SK-N-SH (cell line): ENCODE measurements around the gene ARID2. TPM values are rescaled to one million over a fixed set of nuclear protein-coding genes. Genes with fewer than 3 reads are reported as not detected.

Source experiments
- CTCF ChIA-PET: fragments of 300-600, 350-600 bp; formaldehyde crosslinking; extraction: SDS; loops from one replicate; lab custom pipeline; 2021; lab: Yijun Ruan, JAX
- POLR2A ChIA-PET: fragments of 350-600 bp; sonication (Branson Sonifier 250); formaldehyde crosslinking; extraction: SDS; loops from one replicate; lab custom pipeline; 2020; ENCODE audit warnings: antibody characterized with exemption, inconsistent platforms; lab: Yijun Ruan, JAX
- DNase-seq: peaks from one replicate; pipeline ENCODE4 v3.0.0; 2012
- H2AFZ ChIP-seq: fragments of 200-600 bp; sonication (generic); 2 replicates; pipeline ENCODE4 v1.8.1; 2016; ENCODE audit warnings: antibody characterized with exemption, mild to moderate bottlenecking, low read depth
- H3F3A ChIP-seq: fragments of 200-600 bp; sonication (generic); replicated peaks from 2 replicates; pipeline ENCODE3; 2016; ENCODE audit warnings: antibody characterized with exemption, mild to moderate bottlenecking; ENCODE audit not compliant: insufficient read depth
- H3K27ac ChIP-seq, 2 experiments: fragments of 200-500 bp in 1 of 2; fragments of 200-600 bp in 1 of 2; sonication (Bioruptor generic) in 1 of 2; sonication (generic), shearing (Covaris generic) in 1 of 2; 2 replicates each; pipeline versions ENCODE4 v1.5.1 to v1.6.1; 2014 to 2016; ENCODE audit warnings: low read depth in 2 of 2, inconsistent platforms in 1 of 2, low read length in 1 of 2, mild to moderate bottlenecking in 1 of 2, mixed read lengths in 1 of 2
- H3K27me3 ChIP-seq: fragments of 200-600 bp; sonication (generic), shearing (Covaris generic); 2 replicates; pipeline ENCODE4 v1.6.1; 2016; ENCODE audit warnings: mixed run types; ENCODE audit not compliant: insufficient read depth
- H3K36me3 ChIP-seq, 2 experiments: fragments of 200-500 bp in 1 of 2; fragments of 200-600 bp in 1 of 2; sonication (Bioruptor generic) in 1 of 2; sonication (generic) in 1 of 2; replicated peaks in 1 of 2; 2 replicates each; pipeline versions ENCODE3 to v1.5.1; 2014 to 2016; ENCODE audit warnings: low read length in 1 of 2, mild to moderate bottlenecking in 1 of 2; ENCODE audit not compliant: insufficient read depth in 2 of 2, control insufficient read depth in 1 of 2
- H3K4me1 ChIP-seq, 2 experiments: fragments of 200-500 bp in 1 of 2; fragments of 200-600 bp in 1 of 2; sonication (Bioruptor generic) in 1 of 2; sonication (generic), shearing (Covaris generic) in 1 of 2; 2 replicates each; pipeline versions ENCODE4 v1.5.1 to v1.6.1; 2014 to 2016; ENCODE audit warnings: low read depth in 1 of 2, low read length in 1 of 2, mixed run types in 1 of 2; ENCODE audit not compliant: insufficient read depth in 2 of 2, control insufficient read depth in 1 of 2
- H3K4me2 ChIP-seq: fragments of 200-600 bp; sonication (generic), shearing (Covaris generic); 2 replicates; pipeline ENCODE4 v1.6.1; 2017; ENCODE audit warnings: mixed run types
- H3K4me3 ChIP-seq, 2 experiments: fragments of 200-500 bp in 1 of 2; fragments of 200-600 bp in 1 of 2; sonication (Bioruptor generic) in 1 of 2; sonication (generic), shearing (Covaris generic) in 1 of 2; 2 replicates each; pipeline versions ENCODE4 v1.5.1 to v1.8.1; 2014 to 2016; ENCODE audit warnings: low read depth in 2 of 2, inconsistent platforms in 1 of 2, low read length in 1 of 2, mild to moderate bottlenecking in 1 of 2, mixed read lengths in 1 of 2, moderate library complexity in 1 of 2
- H3K79me2 ChIP-seq: fragments of 200-600 bp; sonication (generic); 2 replicates; pipeline ENCODE4 v1.8.1; 2017; ENCODE audit warnings: mild to moderate bottlenecking; ENCODE audit not compliant: insufficient read depth
- H3K9ac ChIP-seq: fragments of 200-600 bp; sonication (generic); 2 replicates; pipeline ENCODE4 v1.6.1; 2017; ENCODE audit warnings: mixed run types
- H3K9me2 ChIP-seq: fragments of 200-600 bp; sonication (generic); 2 replicates; pipeline ENCODE4 v1.6.1; 2017; ENCODE audit warnings: mixed run types
- H3K9me3 ChIP-seq: fragments of 200-600 bp; sonication (generic); 2 replicates; pipeline ENCODE4 v1.6.1; 2017; ENCODE audit warnings: mixed run types, mild to moderate bottlenecking, moderate library complexity
- H4K20me1 ChIP-seq: fragments of 200-600 bp; sonication (generic); 2 replicates; pipeline ENCODE4 v1.6.1; 2017; ENCODE audit warnings: mild to moderate bottlenecking, mixed run types; ENCODE audit not compliant: insufficient read depth
- CTCF ChIP-seq: fragments of 200-600 bp; sonication (generic); IDR thresholded peaks from 2 replicates; pipeline ENCODE4 v1.6.1; 2017; ENCODE audit warnings: antibody characterized with exemption, mild to moderate bottlenecking, moderate library complexity
- ELF1 ChIP-seq: IDR thresholded peaks from 2 replicates; pipeline ENCODE4 v1.4.0; 2012
- EP300 ChIP-seq, 2 experiments: IDR thresholded peaks; 2 replicates each; pipeline versions ENCODE4 v1.4.0 to v1.6.1; 2012; ENCODE audit warnings: borderline replicate concordance in 1 of 2, low read depth in 1 of 2, low read length in 1 of 2
- FOSL2 ChIP-seq: IDR thresholded peaks from 2 replicates; pipeline ENCODE4 v1.4.0; 2012; ENCODE audit warnings: low read depth, mild to moderate bottlenecking, moderate library complexity, borderline replicate concordance
- FOXJ3 ChIP-seq: sonication (generic); formaldehyde crosslinking; IDR thresholded peaks from 2 replicates; pipeline ENCODE4 v1.5.1; 2020; ENCODE audit warnings: mild to moderate bottlenecking, missing genetic modification reagents
- FOXM1 ChIP-seq: IDR thresholded peaks from 2 replicates; pipeline ENCODE4 v1.4.0; 2012; ENCODE audit warnings: low read depth, mild to moderate bottlenecking
- GABPA ChIP-seq: IDR thresholded peaks from 2 replicates; pipeline ENCODE4 v1.4.0; 2012; ENCODE audit warnings: low read depth, mild to moderate bottlenecking
- GATA2 ChIP-seq: sonication (generic); formaldehyde crosslinking; IDR thresholded peaks from 2 replicates; pipeline ENCODE4 v1.5.0; 2020; ENCODE audit warnings: mild to moderate bottlenecking, missing genetic modification reagents
- JUND ChIP-seq: IDR thresholded peaks from 2 replicates; pipeline ENCODE4 v1.4.0; 2012
- MEF2A ChIP-seq: IDR thresholded peaks from 2 replicates; pipeline ENCODE4 v1.4.0; 2012; ENCODE audit warnings: low read depth, borderline replicate concordance
- MXI1 ChIP-seq: IDR thresholded peaks from 2 replicates; pipeline ENCODE4 v1.6.1; 2012; ENCODE audit warnings: mild to moderate bottlenecking, low read depth, low read length, improper control_type of control experiment
- NRF1 ChIP-seq: IDR thresholded peaks from 2 replicates; pipeline ENCODE4 v1.6.1; 2012; ENCODE audit warnings: low read depth, mild to moderate bottlenecking, low read length
- PBX3 ChIP-seq: IDR thresholded peaks from 2 replicates; pipeline ENCODE4; 2012
- RFX5 ChIP-seq: IDR thresholded peaks from 2 replicates; pipeline ENCODE4 v1.6.1; 2012; ENCODE audit warnings: mild to moderate bottlenecking, improper control_type of control experiment, low read length
- RXRA ChIP-seq: IDR thresholded peaks from 2 replicates; pipeline ENCODE4 v1.4.0; 2012; ENCODE audit warnings: low read depth, mild to moderate bottlenecking, borderline replicate concordance
- SIN3A ChIP-seq: IDR thresholded peaks from 2 replicates; pipeline ENCODE4 v1.6.1; 2012; ENCODE audit warnings: low read depth, mild to moderate bottlenecking, low read length, moderate library complexity, borderline replicate concordance
- TAF1 ChIP-seq: IDR thresholded peaks from 2 replicates; pipeline ENCODE4 v1.6.1; 2012; ENCODE audit warnings: low read depth, mild to moderate bottlenecking, low read length, moderate library complexity, borderline replicate concordance
- TCF12 ChIP-seq: IDR thresholded peaks from 2 replicates; pipeline ENCODE4 v1.4.0; 2012
- TEAD4 ChIP-seq: IDR thresholded peaks from 2 replicates; pipeline ENCODE4 v1.4.0; 2012; ENCODE audit warnings: mild to moderate bottlenecking, borderline replicate concordance; ENCODE audit not compliant: insufficient read depth
- YY1 ChIP-seq: IDR thresholded peaks from 2 replicates; pipeline ENCODE4 v1.4.0; 2012; ENCODE audit warnings: low read depth, mild to moderate bottlenecking
- WGBS: methylation state at CpG from one replicate; pipeline ENCODE4 v1.1.6; 2017; ENCODE audit warnings: low lambda C conversion rate; 5-methylcytosine and 5-hydroxymethylcytosine counted together
- polyA plus RNA-seq, 3 experiments: library from polyadenylated mRNA; depleted of rRNA; stranded (reverse); fragments of >200 nt; gene quantifications; 2 replicates each; pipeline ENCODE4 v1.2.3, GENCODE V29; 2012
- TF ChIP-seq, protein P1 (sequence below): fragments of 150-350 bp; IDR thresholded peaks from 2 replicates; pipeline ENCODE4 v1.6.1; 2017; ENCODE audit warnings: antibody characterized with exemption, low read length, low read depth, borderline replicate concordance

ARID2 gene
- polyA plus RNA-seq, 1 of the 3 experiments (the other 2 are of a cell fraction), result 5.9 TPM

DNA sequence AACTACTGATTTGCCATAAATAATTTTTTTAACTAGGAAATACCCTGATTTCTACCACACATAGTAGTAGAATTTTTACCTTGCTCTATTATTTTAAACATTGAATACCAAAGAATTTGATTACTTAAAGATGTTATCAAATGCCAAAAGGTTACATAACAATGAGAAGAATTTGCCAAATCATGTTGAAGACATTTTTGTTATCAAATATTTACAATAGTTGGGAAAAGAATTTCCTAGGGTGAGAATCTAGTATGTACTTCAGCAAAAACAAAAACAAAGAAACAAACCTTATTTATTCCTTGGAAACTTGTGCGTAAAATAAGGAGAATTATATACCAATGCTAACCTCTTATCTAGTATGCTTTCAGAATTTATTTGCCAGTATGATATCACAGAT lies 153.7 kb downstream of the ARID2 start:
- WGBS, result 97% methylated on average over 1 of the region's 1 CpG
- Histone ChIP-seq H3K79me2 (no peaks in the 10 kb centered on the region; the same call in 1 of the 2 replicates), H3K9me3 (no peaks in the 10 kb centered on the region), H2AFZ (no peak overlapping the region), H3K9ac (no peak overlapping the region), H3K4me1 (peaks cover 0 to 3% of the 10 kb centered on the region in 2 experiments; a peak in 2 of 4 replicates)
- DNase-seq, result no peak
- POLR2A ChIA-PET, result no interaction called here
- CTCF ChIA-PET, result interaction anchor here (0.7 kb wide), 1 partner anchor 1138 kb away, joined by 3 read pairs; no protein-coding TSS in a partner anchor
- TF ChIP-seq, protein P1, sequence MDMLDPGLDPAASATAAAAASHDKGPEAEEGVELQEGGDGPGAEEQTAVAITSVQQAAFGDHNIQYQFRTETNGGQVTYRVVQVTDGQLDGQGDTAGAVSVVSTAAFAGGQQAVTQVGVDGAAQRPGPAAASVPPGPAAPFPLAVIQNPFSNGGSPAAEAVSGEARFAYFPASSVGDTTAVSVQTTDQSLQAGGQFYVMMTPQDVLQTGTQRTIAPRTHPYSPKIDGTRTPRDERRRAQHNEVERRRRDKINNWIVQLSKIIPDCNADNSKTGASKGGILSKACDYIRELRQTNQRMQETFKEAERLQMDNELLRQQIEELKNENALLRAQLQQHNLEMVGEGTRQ, result no peak
- TF ChIP-seq JUND (no peak), FOXJ3 (CRISPR knock-in tag) (no peak), ELF1 (no peak), GABPA (no peak), YY1 (no peak), TCF12 (no peak), RXRA (no peak), FOXM1 (no peak), NRF1 (no peak), FOSL2 (no peak), CTCF (no peak), RFX5 (no peak), MXI1 (no peak), SIN3A (no peak), GATA2 (CRISPR knock-in tag) (no peak)
- TF ChIP-seq, all 33 proteins: peak for 0
- no peak overlapping the region for H3K4me3 ChIP-seq
- H4K20me1 ChIP-seq, result no peaks in the 10 kb centered on the region
- H3F3A ChIP-seq, result no peaks in the 10 kb centered on the region
- H3K27ac ChIP-seq, result no peak overlapping the region; a peak in 1 of 4 replicates
- H3K9me2 ChIP-seq, result no peaks in the 10 kb centered on the region
- H3K27me3 ChIP-seq, result no peaks in the 10 kb centered on the region
- peaks cover 28 to 34% of the 10 kb centered on the region in 2 experiments for H3K36me3 ChIP-seq
- no peak overlapping the region for H3K4me2 ChIP-seq

- Histone ChIP-seq H3K27ac (no peak overlapping the region), H3K79me2 (no peaks in the 10 kb centered on the region), H3K4me2 (no peak overlapping the region), H3F3A (no peaks in the 10 kb centered on the region), H3K9me2 (no peaks in the 10 kb centered on the region), H4K20me1 (no peaks in the 10 kb centered on the region), H3K9ac (no peak overlapping the region), H3K9me3 (no peaks in the 10 kb centered on the region), H3K4me1 (no peaks in the 10 kb centered on the region), H3K4me3 (no peak overlapping the region), H3K27me3 (no peaks in the 10 kb centered on the region), H3K36me3 (peaks cover 27 to 34% of the 10 kb centered on the region in 2 experiments), H2AFZ (no peak overlapping the region)
- WGBS, result 100% methylated on average over 1 of the region's 1 CpG
- DNase-seq, result no peak
- ChIA-PET POLR2A (no interaction called here), CTCF (no interaction called here)
- TF ChIP-seq CTCF, result no peak
- no peak for TF ChIP-seq NRF1
- no peak for TF ChIP-seq RFX5
- no peak for TF ChIP-seq GABPA
- no peak for TF ChIP-seq ELF1
- TF ChIP-seq TAF1, result no peak
- no peak for TF ChIP-seq GATA2 (CRISPR knock-in tag)
- TF ChIP-seq TCF12, result no peak
- TF ChIP-seq PBX3, result no peak
- TF ChIP-seq FOXJ3 (CRISPR knock-in tag), result no peak
- no peak for TF ChIP-seq MEF2A
- TF ChIP-seq EP300 (IDR thresholded peaks at IDR 0.05; ENCODE audit: borderline replicate concordance in 1 of 2, low read depth in 1 of 2, low read length in 1 of 2), result no peak
- TF ChIP-seq, protein P1, result no peak
- no peak for TF ChIP-seq YY1
- TF ChIP-seq TEAD4, result no peak
These were observed 157.2 kb downstream of the ARID2 start for GRCh38 chr12:45886685-45887084.
